ENCODE results near the gene DSTYK. TPM values are rescaled to one million over a fixed set of nuclear protein-coding genes. Genes with fewer than 3 reads are reported as not detected.
"Not testable (repeated sequence)": the region's sequence is repeated elsewhere in the genome, so short reads cannot be mapped to it uniquely, and the experiment has no call there.

The DSTYK gene
- total and polyA plus RNA-seq, 2 donors (not counting 3 experiments of a cell fraction or from before 2014, with no cell fraction given) = 3.6 to 8.7 TPM

DNA sequence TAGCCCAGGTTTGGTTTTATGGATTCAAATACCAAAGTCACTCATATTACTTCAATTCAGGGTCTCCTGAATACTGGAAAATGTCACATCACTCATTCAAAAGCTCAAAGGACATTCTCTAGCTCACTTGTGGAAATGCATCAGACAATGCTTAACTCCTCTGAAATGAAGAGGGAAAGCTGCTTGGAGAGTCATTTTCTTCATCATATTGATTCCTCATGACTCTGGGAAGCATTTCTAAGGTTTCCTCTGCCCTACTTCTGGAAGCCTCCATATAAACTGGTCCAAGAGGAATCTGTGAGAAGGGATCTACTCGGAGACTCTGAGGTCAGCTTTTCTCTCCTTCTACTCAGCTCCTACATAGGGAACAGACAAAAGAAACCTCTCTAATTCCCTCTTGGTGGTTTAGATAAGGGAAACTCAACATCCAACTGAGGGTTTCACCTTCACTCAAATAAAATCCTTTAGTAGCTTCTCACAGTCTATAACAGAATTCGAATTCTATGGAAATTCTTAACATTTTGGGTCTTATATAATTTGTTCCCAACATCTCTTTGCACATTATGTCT, 53.4 kb downstream of the DSTYK start:
- Histone ChIP-seq H3K9me3 (replicated peaks; ENCODE audit: control insufficient read depth, insufficient read depth, low read length) (peaks cover 3% of the 10 kb centered on the region), H3K9ac (replicated peaks; ENCODE audit: extremely low read depth, insufficient read depth, low read length) (no peak overlapping the region), H3K4me1 (ENCODE audit: control insufficient read depth, extremely low read depth, insufficient read depth, low read length) (no peaks in the 10 kb centered on the region), H3K9me1 (replicated peaks; ENCODE audit: control insufficient read depth, extremely low read depth, insufficient read depth, low read length) (no peaks in the 10 kb centered on the region), H3K79me2 (ENCODE audit: control insufficient read depth, insufficient read depth, low read length) (no peaks in the 10 kb centered on the region), H3K27ac (ENCODE audit: insufficient read depth, low read depth, low read length) (no peak overlapping the region), H2AFZ (ENCODE audit: low read depth, low read length) (no peak overlapping the region), H4K20me1 (replicated peaks; ENCODE audit: control insufficient read depth, extremely low read depth, insufficient read depth, low read length) (no peaks in the 10 kb centered on the region), H3K4me3 (replicated peaks in 1 of 3; ENCODE audit: insufficient read depth in 1 of 3, low read depth in 1 of 3, low read length in 3 of 3) (no peak overlapping the region), H3K27me3 (ENCODE audit: control insufficient read depth in 2 of 2, insufficient read depth in 2 of 2, low read length in 2 of 2) (no peaks in the 10 kb centered on the region), H3K4me2 (ENCODE audit: insufficient read depth, low read length) (no peak overlapping the region), H3K36me3 (ENCODE audit: control insufficient read depth in 2 of 2, extremely low read depth in 1 of 2, insufficient read depth in 2 of 2, low read length in 2 of 2) (peaks cover 9 to 17% of the 10 kb centered on the region in 2 experiments)
- ChIA-PET CTCF (interaction anchor here (0.9 to 2.0 kb wide), 9 partner anchors 9 to 98 kb away, joined by 3 to 13 read pairs (median 5); no protein-coding TSS in a partner anchor), POLR2A (no interaction called here)
- TF ChIP-seq POLR2A (IDR thresholded peaks at IDR 0.05; ENCODE audit: low read depth, low read length) = no peak
- no peak for TF ChIP-seq JUN (IDR thresholded peaks at IDR 0.05; ENCODE audit: borderline replicate concordance, insufficient read depth, insufficient read length, low read depth)
- TF ChIP-seq EZH2 (IDR thresholded peaks at IDR 0.05; ENCODE audit: borderline replicate concordance, low read depth, low read length, severe bottlenecking) = no peak
- TF ChIP-seq MYC (IDR thresholded peaks at IDR 0.05; ENCODE audit: low read depth, low read length) = no peak
- TF ChIP-seq, protein P1, sequence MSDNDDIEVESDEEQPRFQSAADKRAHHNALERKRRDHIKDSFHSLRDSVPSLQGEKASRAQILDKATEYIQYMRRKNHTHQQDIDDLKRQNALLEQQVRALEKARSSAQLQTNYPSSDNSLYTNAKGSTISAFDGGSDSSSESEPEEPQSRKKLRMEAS (IDR thresholded peaks at IDR 0.05; ENCODE audit: insufficient read depth, insufficient read length) = no peak
- TF ChIP-seq FOS (IDR thresholded peaks at IDR 0.05; ENCODE audit: borderline replicate concordance, insufficient read depth, low read length) = no peak
- TF ChIP-seq CTCF (IDR thresholded peaks at IDR 0.05; ENCODE audit: extremely low read depth in 1 of 2, insufficient read depth in 1 of 2, low read depth in 1 of 2, low read length in 2 of 2) = no peak
- TF ChIP-seq GATA2 (IDR thresholded peaks at IDR 0.05; ENCODE audit: insufficient read depth, insufficient read length, low read depth, low read length) = no peak
- TF ChIP-seq POLR2AphosphoS5 (IDR thresholded peaks at IDR 0.05; ENCODE audit: insufficient read depth, low read depth, low read length) = no peak
- BruUV-seq (replicated peaks) = no TSS peak
- dilution Hi-C loops (cut with MboI; ENCODE audit: extremely low pct_ligation_motif_present, low sequenced_read_pairs) (no loop called here), intact Hi-C loops (cut with micrococcal nuclease) (no loop called here)
- no peak for DNase-seq (ENCODE audit: low read depth, low spot score)
- FAIRE-seq = no peak

- H2AFZ ChIP-seq (ENCODE audit: low read depth, low read length); H3K27ac ChIP-seq (ENCODE audit: insufficient read depth, low read depth, low read length); H4K20me1 ChIP-seq (replicated peaks; ENCODE audit: control insufficient read depth, extremely low read depth, insufficient read depth, low read length); dilution Hi-C loops (cut with MboI; ENCODE audit: extremely low pct_ligation_motif_present, low sequenced_read_pairs); H3K9me1 ChIP-seq (replicated peaks; ENCODE audit: control insufficient read depth, extremely low read depth, insufficient read depth, low read length); H3K79me2 ChIP-seq (ENCODE audit: control insufficient read depth, insufficient read depth, low read length); H3K9me3 ChIP-seq (replicated peaks; ENCODE audit: control insufficient read depth, insufficient read depth, low read length); BruUV-seq (replicated peaks); CTCF ChIA-PET; POLR2A ChIA-PET; H3K4me1 ChIP-seq (ENCODE audit: control insufficient read depth, extremely low read depth, insufficient read depth, low read length); DNase-seq (ENCODE audit: low read depth, low spot score); H3K4me3 ChIP-seq (replicated peaks in 1 of 3; ENCODE audit: insufficient read depth in 1 of 3, low read depth in 1 of 3, low read length in 3 of 3); H3K27me3 ChIP-seq (ENCODE audit: control insufficient read depth in 2 of 2, insufficient read depth in 2 of 2, low read length in 2 of 2); intact Hi-C loops (cut with micrococcal nuclease); FAIRE-seq; H3K4me2 ChIP-seq (ENCODE audit: insufficient read depth, low read length); H3K9ac ChIP-seq (replicated peaks; ENCODE audit: extremely low read depth, insufficient read depth, low read length): not testable (repeated sequence)
- peaks cover 9 to 14% of the 10 kb centered on the region in 2 experiments for H3K36me3 ChIP-seq (ENCODE audit: control insufficient read depth in 2 of 2, extremely low read depth in 1 of 2, insufficient read depth in 2 of 2, low read length in 2 of 2)
These were observed 55.7 kb downstream of the DSTYK start for GRCh38 chr1:205155665-205156377.
